Vagina (tissue), 2 donors: ENCODE results near the gene PDAP1.
A peak's percentile ranks its signal among the peaks of the same experiment; 100 is the strongest.

Experiments
- CTCF ChIP-seq, 3 experiments: fragments of 450-650 bp in 2 of 3; fragments of 200-600 bp in 1 of 3; sonication (generic) in 1 of 3; IDR thresholded peaks; one replicate each; pipeline ENCODE4 v1.5.1; 2017 to 2019; ENCODE audit warnings: antibody characterized with exemption in 3 of 3, mild to moderate bottlenecking in 2 of 3, moderate library complexity in 2 of 3
- POLR2A ChIP-seq, 2 donors: fragments of 450-650 bp; IDR thresholded peaks; one replicate each; pipeline ENCODE4 v1.6.1; 2017; ENCODE audit warnings: antibody characterized with exemption in 2 of 2, mild to moderate bottlenecking in 2 of 2, moderate library complexity in 2 of 2

- no peak for TF ChIP-seq CTCF (IDR thresholded peaks at IDR 0.05)
- TF ChIP-seq POLR2A (IDR thresholded peaks at IDR 0.05) = peak in 1 of 2 donors; percentile 33
These were observed 34.0 kb downstream of the PDAP1 start, which contains the start of gene ARPC1B for GRCh38 chr7:99374111-99375064.
